ENCODE measurements around the gene CDC27.
"Not testable (repeated sequence)": the region's sequence is repeated elsewhere in the genome, so short reads cannot be mapped to it uniquely, and the experiment has no call there.

The CDC27 gene

DNA sequence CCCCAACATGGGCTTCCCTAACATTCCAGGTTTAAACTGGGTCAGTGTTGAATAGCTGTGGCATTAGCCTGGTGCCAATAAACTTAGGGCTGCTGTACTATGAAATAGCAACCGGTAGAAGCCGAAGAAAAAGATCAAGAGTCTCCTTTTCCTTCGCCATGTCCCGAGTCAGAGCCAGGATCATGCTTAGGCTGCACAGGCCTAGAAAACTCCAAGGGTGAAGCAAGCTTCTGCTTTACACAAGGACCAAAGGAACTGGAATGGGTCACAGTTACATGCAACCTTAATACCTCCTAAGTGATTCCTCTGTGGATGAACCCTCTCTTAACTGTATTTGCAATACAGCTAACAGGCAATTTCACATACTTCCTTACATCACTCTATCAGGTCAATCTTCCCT lies 115.5 kb downstream of the CDC27 start:
- DNase-seq (ENCODE audit: low read depth in 2 of 2) = not testable (repeated sequence)

DNA sequence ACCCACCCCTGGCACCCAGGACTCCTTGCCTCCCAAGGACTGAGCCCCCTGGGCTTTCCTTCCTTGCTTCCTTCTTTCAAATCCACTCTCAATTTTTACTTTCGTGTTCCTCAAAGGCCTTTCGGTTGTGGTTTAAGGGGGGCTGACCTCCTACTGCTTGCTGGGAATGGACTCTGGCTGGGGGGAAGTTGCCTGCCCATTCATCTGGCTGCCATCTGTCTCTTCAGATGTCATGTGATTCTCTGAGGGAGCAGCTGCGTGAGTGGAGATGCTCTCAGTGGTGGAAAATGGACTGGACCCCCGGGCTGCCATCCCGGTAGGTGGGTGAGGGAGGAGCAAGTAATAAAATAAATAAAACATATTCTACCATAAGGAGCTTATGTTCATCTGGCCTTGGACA lies 116.2 kb downstream of the CDC27 start:
- DNase-seq (ENCODE audit: low read depth in 2 of 2) = no peak

DNA sequence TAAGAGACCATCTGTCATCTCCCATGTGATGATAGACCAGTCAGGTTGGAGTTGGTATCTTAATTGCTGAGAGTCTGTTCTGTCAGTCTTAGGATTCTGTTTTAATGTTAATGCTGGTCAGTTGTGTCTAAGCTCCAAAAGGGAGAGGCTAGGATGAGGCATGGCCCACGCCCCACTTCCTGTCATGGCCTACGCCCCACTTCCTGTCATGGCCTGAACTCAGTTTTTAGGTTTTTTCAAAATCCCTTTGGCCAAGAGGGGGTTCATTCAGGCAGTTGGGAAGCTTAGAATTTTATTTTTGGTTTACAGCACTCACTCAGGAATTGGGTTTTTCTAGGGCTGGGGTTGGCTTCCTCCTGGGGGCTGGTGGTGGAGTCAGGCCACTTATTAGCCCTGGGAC lies 117.9 kb downstream of the CDC27 start:
- DNase-seq (ENCODE audit: low read depth in 2 of 2) = not testable (repeated sequence)

DNA sequence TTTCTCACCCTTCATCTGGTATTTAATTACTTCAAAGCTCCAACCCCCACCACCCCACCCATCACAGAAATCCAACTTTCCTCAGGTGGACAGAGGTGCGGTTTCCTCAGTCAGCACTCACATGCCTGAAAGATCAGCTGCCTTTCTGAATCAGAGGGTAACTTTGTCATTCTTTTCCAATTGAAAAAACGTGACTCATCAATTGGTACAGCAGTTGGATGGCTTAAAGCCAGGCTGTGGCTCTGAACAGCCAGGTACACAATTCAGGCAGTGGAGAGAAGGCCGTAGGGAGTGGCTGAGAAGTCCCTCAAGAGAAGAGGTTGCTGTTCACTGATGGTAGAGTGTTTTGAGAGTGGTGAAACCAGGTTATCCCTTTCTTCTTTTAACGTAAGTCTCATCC lies 118.8 kb downstream of the CDC27 start:
- DNase-seq (ENCODE audit: low read depth in 2 of 2) = not testable (repeated sequence)

Data from stimulated activated CD8-positive, alpha-beta memory T cell treated with anti-CD3 and anti-CD28 coated beads, Interleukin-7, amount 100 ng/mL, for 1 hour (primary cell).